HepG2 (cell line): ENCODE measurements around the gene R3HDM4. TPM values are rescaled to one million over a fixed set of nuclear protein-coding genes. Genes with fewer than 3 reads are reported as not detected.

Experiments used
- ADNP ChIP-seq: sonication (generic); formaldehyde crosslinking; IDR thresholded peaks from 2 replicates; pipeline ENCODE4 v1.4.0; 2020; ENCODE audit warnings: missing genetic modification reagents
- CEBPB ChIP-seq: IDR thresholded peaks from 2 replicates; pipeline ENCODE4 v1.6.1; 2011; ENCODE audit warnings: low read depth, low read length, improper control_type of control experiment, borderline replicate concordance
- CEBPG ChIP-seq: IDR thresholded peaks from 2 replicates; pipeline ENCODE4 v1.6.1; 2016
- CREB1 ChIP-seq, 2 experiments: fragments of 450-650 bp in 1 of 2; IDR thresholded peaks; 2 replicates each; pipeline ENCODE4 v1.6.1; 2016 to 2017; ENCODE audit warnings: control low read depth in 1 of 2, mild to moderate bottlenecking in 1 of 2, missing compliant biosample characterization in 1 of 2, missing genetic modification characterization in 1 of 2
- FOXP1 ChIP-seq, 2 experiments: fragments of 450-650 bp in 1 of 2; IDR thresholded peaks; 2 replicates each; pipeline ENCODE4 v1.6.1; 2017 to 2018; ENCODE audit warnings: antibody characterized with exemption in 1 of 2
- GATAD2A ChIP-seq: IDR thresholded peaks from 2 replicates; pipeline ENCODE4 v1.6.1; 2016
- HDAC1 ChIP-seq: sonication (generic); formaldehyde crosslinking; IDR thresholded peaks from 2 replicates; pipeline ENCODE4 v1.5.1; 2020; ENCODE audit warnings: mild to moderate bottlenecking, missing genetic modification reagents
- KDM5B ChIP-seq: sonication (generic); formaldehyde crosslinking; IDR thresholded peaks from 2 replicates; pipeline ENCODE4 v1.4.0; 2020; ENCODE audit warnings: missing genetic modification reagents, mild to moderate bottlenecking, borderline replicate concordance
- NR2F6 ChIP-seq, 2 experiments: IDR thresholded peaks; 2 replicates each; pipeline ENCODE4 v1.6.1; 2016; ENCODE audit warnings: antibody characterized with exemption in 1 of 2, mild to moderate bottlenecking in 1 of 2
- PHF8 ChIP-seq: sonication (generic); formaldehyde crosslinking; IDR thresholded peaks from 2 replicates; pipeline ENCODE4 v1.5.0; 2020; ENCODE audit warnings: missing genetic modification reagents
- SALL1 ChIP-seq: sonication (generic); formaldehyde crosslinking; IDR thresholded peaks from 2 replicates; pipeline ENCODE4 v1.8.0; 2022; ENCODE audit warnings: mild to moderate bottlenecking, missing genetic modification reagents
- SOX13 ChIP-seq, 3 experiments: fragments of 450-650 bp in 1 of 3; sonication (generic) in 1 of 3; formaldehyde crosslinking in 1 of 3; IDR thresholded peaks in 2 of 3; conservative IDR thresholded peaks in 1 of 3; 2 replicates each; pipeline versions ENCODE4 v1.5.0 to v1.6.1; 2016 to 2020; ENCODE audit warnings: antibody characterized with exemption in 1 of 3, mild to moderate bottlenecking in 1 of 3, missing compliant biosample characterization in 1 of 3, missing genetic modification reagents in 1 of 3, moderate library complexity in 1 of 3
- SOX5 ChIP-seq: IDR thresholded peaks from 2 replicates; pipeline ENCODE4 v1.6.1; 2016; ENCODE audit warnings: borderline replicate concordance
- SOX6 ChIP-seq, 2 experiments: fragments of 450-650 bp in 1 of 2; sonication (generic) in 1 of 2; formaldehyde crosslinking in 1 of 2; IDR thresholded peaks; 2 replicates each; pipeline versions ENCODE4 v1.4.0 to v1.6.1; 2017 to 2020; ENCODE audit warnings: antibody characterized with exemption in 1 of 2, mild to moderate bottlenecking in 1 of 2, missing genetic modification reagents in 1 of 2
- SP4 ChIP-seq: sonication (generic); formaldehyde crosslinking; IDR thresholded peaks from 2 replicates; pipeline ENCODE4 v1.8.1; 2023; ENCODE audit warnings: mild to moderate bottlenecking, missing genetic modification reagents
- ZMYM2 ChIP-seq: sonication (generic); formaldehyde crosslinking; IDR thresholded peaks from 2 replicates; pipeline ENCODE4 v1.8.0; 2022; ENCODE audit warnings: mild to moderate bottlenecking, missing genetic modification reagents
- ZNF136 ChIP-seq: sonication (generic); formaldehyde crosslinking; IDR thresholded peaks from 2 replicates; pipeline ENCODE4 v1.8.1; 2022; ENCODE audit warnings: low read depth, mild to moderate bottlenecking, moderate library complexity, missing genetic modification reagents
- ZNF3 ChIP-seq: IDR thresholded peaks from 2 replicates; pipeline ENCODE4 v1.7.0; 2017; ENCODE audit warnings: inconsistent platforms
- ZNF33B ChIP-seq: sonication (generic); formaldehyde crosslinking; IDR thresholded peaks from 2 replicates; pipeline ENCODE4 v1.5.1; 2020; ENCODE audit warnings: mild to moderate bottlenecking, missing genetic modification reagents
- ZNF501 ChIP-seq: sonication (generic); formaldehyde crosslinking; IDR thresholded peaks from 2 replicates; pipeline ENCODE4 v1.5.1; 2020; ENCODE audit warnings: mild to moderate bottlenecking, moderate library complexity, missing genetic modification reagents
- ZNF619 ChIP-seq: sonication (generic); formaldehyde crosslinking; IDR thresholded peaks from 2 replicates; pipeline ENCODE4 v1.4.0; 2020; ENCODE audit warnings: mild to moderate bottlenecking, missing genetic modification reagents
- polyA plus RNA-seq, 8 experiments: library from polyadenylated mRNA; depleted of rRNA in 3 of 8; stranded (reverse) in 7 of 8; unstranded in 1 of 8; fragments of >200 nt; fragmentation: Illumina TruSeq in 4 of 8; extraction: Trizol in 4 of 8; gene quantifications; 2 replicates each; pipeline versions ENCODE4 v1.2.1 to v1.2.3, GENCODE V29; 2011 to 2016; ENCODE audit warnings: low read depth in 4 of 8, missing spikeins in 1 of 8, mixed read lengths in 1 of 8; ENCODE audit not compliant: insufficient read depth in 1 of 8
- total RNA-seq, 5 experiments: library from RNA; depleted of rRNA; stranded (reverse); fragments of >200 nt; fragmentation: Illumina TruSeq; extraction: Trizol; gene quantifications; 2 replicates each; pipeline ENCODE4 v1.2.3, GENCODE V29; 2016; ENCODE audit warnings: low read depth in 1 of 5
- TF ChIP-seq, protein P1 (sequence below): sonication (generic); formaldehyde crosslinking; IDR thresholded peaks from 2 replicates; pipeline ENCODE4 v1.9.0; 2021; ENCODE audit warnings: missing genetic modification reagents, borderline replicate concordance
- TF ChIP-seq, protein P2 (sequence below): sonication (generic); formaldehyde crosslinking; IDR thresholded peaks from 2 replicates; pipeline ENCODE4 v1.4.0; 2020; ENCODE audit warnings: missing genetic modification reagents
- TF ChIP-seq, protein P3 (sequence below): sonication (generic); formaldehyde crosslinking; IDR thresholded peaks from 2 replicates; pipeline ENCODE4 v1.8.0; 2022; ENCODE audit warnings: missing genetic modification reagents, mild to moderate bottlenecking, borderline replicate concordance

R3HDM4 gene
- total and polyA plus RNA-seq, 2 of the 13 experiments (the other 11 are each of a cell fraction or from before 2014, with no cell fraction given) = 26.2 to 26.9 TPM

DNA sequence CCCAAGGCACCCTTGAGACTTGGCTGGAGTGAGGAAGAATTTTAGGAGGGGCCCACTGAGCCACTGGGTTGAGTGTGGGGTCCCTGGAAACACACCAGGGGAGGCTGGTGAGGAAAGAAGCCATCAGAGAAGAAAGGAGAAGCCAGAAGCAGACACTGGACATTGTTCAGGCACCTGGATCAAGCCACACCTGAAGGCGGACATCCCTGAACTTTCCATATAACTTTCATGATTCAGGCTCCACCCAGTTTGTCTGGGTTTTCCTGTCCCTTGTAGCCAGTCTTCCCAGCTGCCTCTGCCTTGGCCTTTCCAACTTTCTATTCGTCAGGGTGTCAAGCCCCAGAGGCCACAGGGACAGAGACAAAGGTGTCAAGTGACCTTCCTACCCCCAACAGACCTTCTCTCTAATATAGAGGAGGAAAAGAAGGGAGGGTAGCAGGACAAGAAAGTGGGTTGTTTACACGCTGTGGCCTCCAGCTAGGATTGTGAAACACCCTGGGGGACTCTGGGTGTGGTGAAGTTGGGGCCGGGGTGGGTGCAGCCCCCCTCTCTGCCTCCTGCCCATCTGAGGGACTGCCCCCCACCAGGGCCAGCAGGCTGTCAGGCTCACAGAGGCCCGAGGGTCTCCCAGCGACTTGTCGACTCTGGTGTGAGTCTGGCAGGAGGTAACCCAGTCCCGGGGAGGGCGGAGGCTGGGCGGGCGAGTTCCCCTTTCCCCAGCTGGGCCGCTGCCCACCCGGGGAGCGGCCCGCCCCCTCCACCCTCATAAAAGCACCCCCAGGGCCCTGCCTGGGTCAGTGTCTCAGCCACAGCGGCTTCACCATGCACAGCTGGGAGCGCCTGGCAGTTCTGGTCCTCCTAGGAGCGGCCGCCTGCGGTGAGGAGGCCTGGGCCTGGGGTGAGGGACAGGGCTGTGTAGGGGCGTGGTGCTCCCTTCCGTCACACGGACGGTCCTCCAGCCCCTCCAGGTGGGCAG, 53.9 kb downstream of the R3HDM4 start, which contains the start of gene CFD (continued):
- TF ChIP-seq SOX6 (IDR thresholded peaks at IDR 0.05) (no peak), SOX6 (CRISPR knock-in tag; IDR thresholded peaks at IDR 0.05) (peak; percentile 19; the same call in 1 of the 2 replicates), ZNF619 (peak; percentile 48; the same call in 1 of the 2 replicates), ZMYM2 (peak; percentile 48; the same call in 1 of the 2 replicates), SALL1 (CRISPR knock-in tag) (0 out of 2 replicates have a peak, but pooled peaks have one; percentile 10), PHF8 (CRISPR knock-in tag) (no peak; the same call in 1 of the 2 replicates), ADNP (CRISPR knock-in tag) (0 out of 2 replicates have a peak, but pooled peaks have one; percentile 25), CREB1 (IDR thresholded peaks at IDR 0.05) (no peak), CREB1 (CRISPR knock-in tag; IDR thresholded peaks at IDR 0.05) (no peak), KDM5B (CRISPR knock-in tag) (0 out of 2 replicates have a peak, but pooled peaks have one; percentile 16), FOXP1 (IDR thresholded peaks at IDR 0.05) (no peak), FOXP1 (CRISPR knock-in tag; IDR thresholded peaks at IDR 0.05) (peak; percentile 38; the same call in 1 of the 2 replicates), ZNF33B (no peak), SP4 (CRISPR knock-in tag) (no peak), GATAD2A (peak; percentile 34; the same call in 1 of the 2 replicates), NR2F6 (IDR thresholded peaks at IDR 0.05) (0 out of 2 replicates have a peak, but pooled peaks have one; percentile 11), NR2F6 (CRISPR knock-in tag; IDR thresholded peaks at IDR 0.05) (0 out of 2 replicates have a peak, but pooled peaks have one; percentile 8), ZNF501 (0 out of 2 replicates have a peak, but pooled peaks have one; percentile 13), ZNF136 (CRISPR knock-in tag) (0 out of 2 replicates have a peak, but pooled peaks have one; percentile 37), CEBPG (CRISPR knock-in tag) (peak; percentile 58), ZNF3 (CRISPR knock-in tag) (0 out of 2 replicates have a peak, but pooled peaks have one; percentile 31), SOX5 (CRISPR knock-in tag) (0 out of 2 replicates have a peak, but pooled peaks have one; percentile 8), CEBPB (peak; percentile 67), SOX13 (IDR thresholded peaks at IDR 0.05) (no peak), SOX13 (CRISPR knock-in tag; conservative IDR thresholded peaks at IDR 0.05 in 1 of 2, IDR thresholded peaks at IDR 0.05 in 1 of 2) (0 out of 4 replicates have a peak, but pooled peaks of 1 of the 2 experiments have one; percentile 6), HDAC1 (CRISPR knock-in tag) (no peak)
- TF ChIP-seq, protein P1, sequence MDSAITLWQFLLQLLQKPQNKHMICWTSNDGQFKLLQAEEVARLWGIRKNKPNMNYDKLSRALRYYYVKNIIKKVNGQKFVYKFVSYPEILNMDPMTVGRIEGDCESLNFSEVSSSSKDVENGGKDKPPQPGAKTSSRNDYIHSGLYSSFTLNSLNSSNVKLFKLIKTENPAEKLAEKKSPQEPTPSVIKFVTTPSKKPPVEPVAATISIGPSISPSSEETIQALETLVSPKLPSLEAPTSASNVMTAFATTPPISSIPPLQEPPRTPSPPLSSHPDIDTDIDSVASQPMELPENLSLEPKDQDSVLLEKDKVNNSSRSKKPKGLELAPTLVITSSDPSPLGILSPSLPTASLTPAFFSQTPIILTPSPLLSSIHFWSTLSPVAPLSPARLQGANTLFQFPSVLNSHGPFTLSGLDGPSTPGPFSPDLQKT (CRISPR knock-in tag) = no peak
- TF ChIP-seq, protein P2, sequence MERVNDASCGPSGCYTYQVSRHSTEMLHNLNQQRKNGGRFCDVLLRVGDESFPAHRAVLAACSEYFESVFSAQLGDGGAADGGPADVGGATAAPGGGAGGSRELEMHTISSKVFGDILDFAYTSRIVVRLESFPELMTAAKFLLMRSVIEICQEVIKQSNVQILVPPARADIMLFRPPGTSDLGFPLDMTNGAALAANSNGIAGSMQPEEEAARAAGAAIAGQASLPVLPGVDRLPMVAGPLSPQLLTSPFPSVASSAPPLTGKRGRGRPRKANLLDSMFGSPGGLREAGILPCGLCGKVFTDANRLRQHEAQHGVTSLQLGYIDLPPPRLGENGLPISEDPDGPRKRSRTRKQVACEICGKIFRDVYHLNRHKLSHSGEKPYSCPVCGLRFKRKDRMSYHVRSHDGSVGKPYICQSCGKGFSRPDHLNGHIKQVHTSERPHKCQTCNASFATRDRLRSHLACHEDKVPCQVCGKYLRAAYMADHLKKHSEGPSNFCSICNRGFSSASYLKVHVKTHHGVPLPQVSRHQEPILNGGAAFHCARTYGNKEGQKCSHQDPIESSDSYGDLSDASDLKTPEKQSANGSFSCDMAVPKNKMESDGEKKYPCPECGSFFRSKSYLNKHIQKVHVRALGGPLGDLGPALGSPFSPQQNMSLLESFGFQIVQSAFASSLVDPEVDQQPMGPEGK = peak; percentile 62
- TF ChIP-seq, protein P3, sequence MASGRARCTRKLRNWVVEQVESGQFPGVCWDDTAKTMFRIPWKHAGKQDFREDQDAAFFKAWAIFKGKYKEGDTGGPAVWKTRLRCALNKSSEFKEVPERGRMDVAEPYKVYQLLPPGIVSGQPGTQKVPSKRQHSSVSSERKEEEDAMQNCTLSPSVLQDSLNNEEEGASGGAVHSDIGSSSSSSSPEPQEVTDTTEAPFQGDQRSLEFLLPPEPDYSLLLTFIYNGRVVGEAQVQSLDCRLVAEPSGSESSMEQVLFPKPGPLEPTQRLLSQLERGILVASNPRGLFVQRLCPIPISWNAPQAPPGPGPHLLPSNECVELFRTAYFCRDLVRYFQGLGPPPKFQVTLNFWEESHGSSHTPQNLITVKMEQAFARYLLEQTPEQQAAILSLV (CRISPR knock-in tag) = 0 out of 2 replicates have a peak, but pooled peaks have one; percentile 30
